ENCODE measurements around the gene UBE2N.

- no peak for TF ChIP-seq USF2 (IDR thresholded peaks at IDR 0.05; ENCODE audit: low read length)
- no peak for TF ChIP-seq GABPA (IDR thresholded peaks at IDR 0.05; ENCODE audit: borderline replicate concordance, insufficient read depth, low read length)
- no peak for TF ChIP-seq PHF8 (conservative IDR thresholded peaks at IDR 0.05; ENCODE audit: low read depth, low read length)
- TF ChIP-seq TEAD4 (IDR thresholded peaks at IDR 0.05; ENCODE audit: low read depth, low read length) = no peak
- TF ChIP-seq POLR2AphosphoS5 (IDR thresholded peaks at IDR 0.05; ENCODE audit: low read depth, low read length) = no peak
Measured at GRCh38 chr12:93453633-93454032, 11.9 kb upstream of the UBE2N start.
